Measurements from ENCODE around the gene LAMTOR3. TPM values are rescaled to one million over a fixed set of nuclear protein-coding genes. Genes with fewer than 3 reads are reported as not detected.

LAMTOR3 gene, protein sequence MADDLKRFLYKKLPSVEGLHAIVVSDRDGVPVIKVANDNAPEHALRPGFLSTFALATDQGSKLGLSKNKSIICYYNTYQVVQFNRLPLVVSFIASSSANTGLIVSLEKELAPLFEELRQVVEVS
- total RNA-seq, result 55.3 and 68.9 TPM in 2 replicates

DNA sequence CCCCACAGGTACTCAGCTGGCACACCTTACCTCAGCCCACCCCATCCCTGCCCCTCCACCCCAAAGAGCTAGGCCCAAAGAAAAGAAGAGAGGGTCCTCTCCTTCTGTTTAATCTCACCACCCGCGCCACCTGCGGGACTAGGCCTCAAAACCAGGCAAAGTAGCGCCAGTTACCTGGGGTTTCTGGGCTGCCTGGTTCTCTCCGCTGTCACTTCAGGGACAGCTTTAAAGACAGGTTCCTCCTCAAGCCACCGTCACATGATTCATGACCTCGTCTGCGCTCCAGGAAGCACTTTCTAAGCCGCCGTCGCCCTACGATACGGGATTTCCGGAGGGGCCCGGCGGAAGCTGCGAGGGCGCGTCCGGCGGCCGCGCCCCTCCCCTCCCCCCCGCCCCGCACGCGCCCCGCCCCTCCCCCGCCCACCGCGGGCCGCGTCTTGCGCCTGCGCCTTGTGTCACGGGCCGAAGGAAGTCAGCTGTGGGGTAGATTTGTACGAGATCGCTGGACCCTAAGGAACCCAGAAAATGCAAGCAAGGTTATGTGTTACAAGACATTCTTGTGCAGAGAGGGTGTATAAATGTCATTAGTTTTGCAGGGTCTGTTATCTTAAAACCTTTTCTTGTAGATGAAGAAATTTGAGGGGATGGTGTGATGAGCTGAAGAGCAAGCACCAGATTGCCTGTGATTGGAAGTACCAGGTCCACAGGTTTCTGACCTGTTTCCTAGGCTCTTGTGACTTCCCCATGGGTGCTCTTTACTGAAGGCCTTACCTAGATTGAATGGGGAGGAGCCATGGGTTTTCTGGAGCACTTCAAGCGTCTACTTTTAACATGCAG lies at the start of gene LAMTOR3:
Gene LAMTOR3, minus strand, starts transcription at position 267 of the 837 bp plus-strand sequence. CDS start 464 bp downstream, outside the sequence.

Other genes with a start within 250 kb of the LAMTOR3 start
- not detected in 2 replicates for gene C4orf54, start 236.6 kb downstream of the LAMTOR3 start, total RNA-seq
- gene DAPP1, start 77.6 kb downstream of the LAMTOR3 start, total RNA-seq, result not detected in 2 replicates
- gene DNAJB14, start 52.2 kb upstream of the LAMTOR3 start, total RNA-seq, result 52.7 and 56.0 TPM in 2 replicates
- gene H2AZ1, start 55.8 kb upstream of the LAMTOR3 start, total RNA-seq, result 139 and 186 TPM in 2 replicates